Measurements from ENCODE around the gene ZNF12.

GRCh38 chr7:6648066-6648814, 58.5 kb downstream of the ZNF12 start:
- no peak for TF ChIP-seq CTCF (IDR thresholded peaks at IDR 0.05)
- no peak for TF ChIP-seq EP300 (IDR thresholded peaks at IDR 0.05)
